Embryonic facial prominence (tissue), 1 donor: ENCODE data around the gene FGF1.

Experiments used
- DNase-seq: peaks from one replicate; pipeline ENCODE4 v3.0.0-alpha.2; 2016; ENCODE audit errors: extremely low spot score

The FGF1 gene

GRCh38 chr5:142697356-142698255, 11.7 kb upstream of the FGF1 start:
- no peak for DNase-seq

GRCh38 chr5:142696379-142696778, 10.5 kb upstream of the FGF1 start:
- DNase-seq = no peak

GRCh38 chr5:142694092-142694856, 8.4 kb upstream of the FGF1 start:
- no peak for DNase-seq

GRCh38 chr5:142692321-142692894, 6.5 kb upstream of the FGF1 start:
- no peak for DNase-seq

GRCh38 chr5:142690667-142691066, 4.8 kb upstream of the FGF1 start:
- no peak for DNase-seq

- DNase-seq = no peak
Observed at GRCh38 chr5:142689081-142689480, 3.2 kb upstream of the FGF1 start.

GRCh38 chr5:142688281-142688989, 2.5 kb upstream of the FGF1 start:
- no peak for DNase-seq

GRCh38 chr5:142686968-142687367, 1.1 kb upstream of the FGF1 start:
- DNase-seq = no peak

GRCh38 chr5:142686210-142686734, 382 bp upstream of the FGF1 start:
- DNase-seq = no peak

- DNase-seq = no peak
Observed at GRCh38 chr5:142684508-142685041, 1.3 kb downstream of the FGF1 start.

GRCh38 chr5:142683881-142684505, 1.9 kb downstream of the FGF1 start:
- no peak for DNase-seq

GRCh38 chr5:142683116-142683515, 2.8 kb downstream of the FGF1 start:
- no peak for DNase-seq

GRCh38 chr5:142680605-142681259, 5.2 kb downstream of the FGF1 start:
- no peak for DNase-seq

- DNase-seq = no peak
Observed at GRCh38 chr5:142679744-142680143, 6.1 kb downstream of the FGF1 start.

GRCh38 chr5:142678529-142678928, 7.4 kb downstream of the FGF1 start:
- DNase-seq = no peak

- DNase-seq = no peak
Observed at GRCh38 chr5:142677198-142677597, 8.7 kb downstream of the FGF1 start.

GRCh38 chr5:142676318-142676717, 9.6 kb downstream of the FGF1 start:
- DNase-seq = no peak

- no peak for DNase-seq
Observed at GRCh38 chr5:142674531-142675469, 11.1 kb downstream of the FGF1 start.

- DNase-seq = no peak
Observed at GRCh38 chr5:142671801-142672200, 14.1 kb downstream of the FGF1 start.
